Astrocyte (in vitro differentiated cells and primary cell): ENCODE results near the gene GOSR1.
"Not testable (repeated sequence)": the region's sequence is repeated elsewhere in the genome, so short reads cannot be mapped to it uniquely, and the experiment has no call there.

Experiments used
- CTCF ChIP-seq: IDR thresholded peaks from 2 replicates; pipeline ENCODE4 v1.5.1; 2011; ENCODE audit warnings: low read depth, mild to moderate bottlenecking, inconsistent platforms, low read length, moderate library complexity; ENCODE audit not compliant: insufficient read depth
- EZH2 ChIP-seq: IDR thresholded peaks from 2 replicates; pipeline ENCODE4 v1.6.1; 2012; ENCODE audit warnings: mild to moderate bottlenecking, low read length, inconsistent platforms; ENCODE audit not compliant: insufficient read depth

DNA sequence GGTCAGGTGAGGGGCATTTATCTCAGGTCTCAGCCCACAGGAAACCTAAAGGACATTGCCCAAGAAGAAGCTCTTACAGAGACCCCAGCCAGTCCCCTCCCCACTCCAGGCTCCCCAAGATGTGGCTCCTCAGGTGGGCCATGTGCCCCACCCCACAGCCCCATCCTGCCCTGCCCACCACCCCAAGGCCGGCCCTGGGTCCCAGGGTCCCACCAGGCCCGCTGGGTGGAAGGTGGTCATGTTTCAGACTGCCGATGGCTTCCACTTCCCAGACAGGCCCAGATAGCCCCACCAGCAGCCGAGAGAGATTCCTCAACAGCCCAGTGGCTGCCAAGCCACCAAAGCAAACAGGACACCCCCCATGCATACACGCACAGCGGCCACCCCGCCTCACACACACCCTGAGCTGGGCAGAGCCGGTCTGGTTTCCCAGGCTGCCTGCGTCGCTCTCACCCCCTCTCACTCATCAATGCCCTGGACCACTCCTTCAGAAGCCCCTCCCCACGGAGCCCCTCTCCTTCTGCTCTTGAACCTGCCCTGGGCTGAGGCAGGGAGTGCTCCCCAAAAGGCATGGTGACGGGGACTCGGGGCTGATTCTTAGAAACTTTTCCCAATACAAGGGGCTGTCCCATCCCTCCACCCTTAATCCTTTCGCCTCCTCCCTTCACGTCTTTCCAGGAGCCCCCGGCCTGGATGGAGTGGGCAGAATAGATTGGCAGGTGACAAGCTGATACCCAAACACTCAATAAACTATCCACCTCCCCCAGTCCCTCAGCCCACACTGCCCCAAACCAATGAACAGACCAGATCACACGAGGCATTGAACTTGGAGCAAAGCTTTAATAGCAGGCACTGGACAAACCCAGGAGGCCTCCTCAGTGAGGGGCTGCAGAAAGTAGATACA lies 95.7 kb downstream of the GOSR1 start:
- TF ChIP-seq CTCF, EZH2: not testable (repeated sequence)
